GM19239 (cell line): Measurements from ENCODE around the gene ANKRD37.

Experiments
- DNase-seq: peaks from one replicate; pipeline ENCODE4 v3.0.0; 2011; ENCODE audit warnings: low spot score; ENCODE audit not compliant: insufficient read length
- FAIRE-seq: peaks from 2 replicates; lab custom pipeline; 2011; peaks lifted over from hg19 to GRCh38; lab: Jason Lieb, UNC

Gene ANKRD37

GRCh38 chr4:185379326-185380295 is 17.0 kb upstream of the ANKRD37 start:
- FAIRE-seq = peak; percentile 28
- DNase-seq = no peak

- FAIRE-seq (no peak), DNase-seq (no peak)
Observed at GRCh38 chr4:185380320-185380719, 16.3 kb upstream of the ANKRD37 start.

GRCh38 chr4:185381288-185382196 is 15.1 kb upstream of the ANKRD37 start:
- FAIRE-seq (no peak), DNase-seq (no peak)

- no peak for FAIRE-seq
- DNase-seq = no peak
Observed at GRCh38 chr4:185382754-185383153, 13.9 kb upstream of the ANKRD37 start.

- no peak for FAIRE-seq
- no peak for DNase-seq
Observed at GRCh38 chr4:185383451-185383850, 13.2 kb upstream of the ANKRD37 start.

- FAIRE-seq (no peak), DNase-seq (no peak)
Observed at GRCh38 chr4:185384061-185384460, 12.6 kb upstream of the ANKRD37 start.

- DNase-seq = no peak
- FAIRE-seq = no peak
Observed at GRCh38 chr4:185384930-185385331, 11.7 kb upstream of the ANKRD37 start.

GRCh38 chr4:185387957-185388356 is 8.7 kb upstream of the ANKRD37 start:
- DNase-seq = no peak
- no peak for FAIRE-seq

- FAIRE-seq = no peak
- DNase-seq = no peak
Observed at GRCh38 chr4:185390941-185391340, 5.7 kb upstream of the ANKRD37 start.

GRCh38 chr4:185392156-185392555 is 4.5 kb upstream of the ANKRD37 start:
- no peak for DNase-seq
- FAIRE-seq = no peak

GRCh38 chr4:185394568-185395237 is 1.9 kb upstream of the ANKRD37 start:
- FAIRE-seq (peak; percentile 23), DNase-seq (no peak)

- DNase-seq (no peak), FAIRE-seq (peak; percentile 83)
Observed at GRCh38 chr4:185395238-185395955, 1.2 kb upstream of the ANKRD37 start, which contains the start of gene LRP2BP. Gene LRP2BP (minus strand): TSS chr4:185395924. CDS start chr4:185378186, 17,738 bp downstream.

- DNase-seq = peak; percentile 81
- FAIRE-seq = peak; percentile 92
Observed at GRCh38 chr4:185395956-185396723, 501 bp upstream of the ANKRD37 start.

GRCh38 chr4:185398618-185399017 is 2.0 kb downstream of the ANKRD37 start:
- DNase-seq (no peak), FAIRE-seq (peak; percentile 79)

- FAIRE-seq (no peak), DNase-seq (no peak)
Observed at GRCh38 chr4:185399466-185399865, 2.8 kb downstream of the ANKRD37 start.

- DNase-seq = no peak
- no peak for FAIRE-seq
Observed at GRCh38 chr4:185404031-185404430, 7.4 kb downstream of the ANKRD37 start.

- FAIRE-seq (peak; percentile 93), DNase-seq (no peak)
Observed at GRCh38 chr4:185405296-185405999, 8.8 kb downstream of the ANKRD37 start.

- FAIRE-seq (no peak), DNase-seq (no peak)
Observed at GRCh38 chr4:185408432-185408831, 11.8 kb downstream of the ANKRD37 start.
